Measurements from ENCODE around the gene PLCG2. TPM values are rescaled to one million over a fixed set of nuclear protein-coding genes. Genes with fewer than 3 reads are reported as not detected.
A peak's percentile ranks its signal among the peaks of the same experiment; 100 is the strongest.

Gene PLCG2
- total RNA-seq, 6 experiments from 2014 or later: 11.1 to 23.1 (median 17.7) TPM

GRCh38 chr16:81818568-81818896, 39.4 kb downstream of the PLCG2 start:
- no peak overlapping the region for H3K4me3 ChIP-seq
- TF ChIP-seq CTCF (IDR thresholded peaks at IDR 0.05) (no peak), POLR2A (IDR thresholded peaks at IDR 0.05) (no peak)
- no peak overlapping the region for H3K27ac ChIP-seq
- H3K4me1 ChIP-seq: no peaks in the 10 kb centered on the region
- H3K27me3 ChIP-seq: no peaks in the 10 kb centered on the region
- H3K36me3 ChIP-seq: no peaks in the 10 kb centered on the region
- DNase-seq (no peak), ATAC-seq (no peak)
- WGBS (ENCODE audit: insufficient coverage, low coverage, low lambda C conversion rate, missing lambda C conversion rate): 86% methylated on average over 1 of the region's 1 CpG
- H3K9me3 ChIP-seq: no peaks in the 10 kb centered on the region
- intact Hi-C loops (cut with DNase I): no loop called here

- H3K36me3 ChIP-seq: no peaks in the 10 kb centered on the region
- no peak overlapping the region for H3K4me3 ChIP-seq
- H3K4me1 ChIP-seq: no peaks in the 10 kb centered on the region
- no peak for TF ChIP-seq POLR2A (IDR thresholded peaks at IDR 0.05)
- no peak for TF ChIP-seq CTCF (IDR thresholded peaks at IDR 0.05)
- 85% methylated on average over 3 of the region's 4 CpGs for WGBS (ENCODE audit: insufficient coverage, low coverage, low lambda C conversion rate, missing lambda C conversion rate)
- no peak overlapping the region for H3K27ac ChIP-seq
- DNase-seq (no peak), ATAC-seq (no peak)
- H3K9me3 ChIP-seq: no peaks in the 10 kb centered on the region
- H3K27me3 ChIP-seq: no peaks in the 10 kb centered on the region
- intact Hi-C loops (cut with DNase I): no loop called here
These were observed 39.8 kb downstream of the PLCG2 start for GRCh38 chr16:81818905-81819304.

DNA sequence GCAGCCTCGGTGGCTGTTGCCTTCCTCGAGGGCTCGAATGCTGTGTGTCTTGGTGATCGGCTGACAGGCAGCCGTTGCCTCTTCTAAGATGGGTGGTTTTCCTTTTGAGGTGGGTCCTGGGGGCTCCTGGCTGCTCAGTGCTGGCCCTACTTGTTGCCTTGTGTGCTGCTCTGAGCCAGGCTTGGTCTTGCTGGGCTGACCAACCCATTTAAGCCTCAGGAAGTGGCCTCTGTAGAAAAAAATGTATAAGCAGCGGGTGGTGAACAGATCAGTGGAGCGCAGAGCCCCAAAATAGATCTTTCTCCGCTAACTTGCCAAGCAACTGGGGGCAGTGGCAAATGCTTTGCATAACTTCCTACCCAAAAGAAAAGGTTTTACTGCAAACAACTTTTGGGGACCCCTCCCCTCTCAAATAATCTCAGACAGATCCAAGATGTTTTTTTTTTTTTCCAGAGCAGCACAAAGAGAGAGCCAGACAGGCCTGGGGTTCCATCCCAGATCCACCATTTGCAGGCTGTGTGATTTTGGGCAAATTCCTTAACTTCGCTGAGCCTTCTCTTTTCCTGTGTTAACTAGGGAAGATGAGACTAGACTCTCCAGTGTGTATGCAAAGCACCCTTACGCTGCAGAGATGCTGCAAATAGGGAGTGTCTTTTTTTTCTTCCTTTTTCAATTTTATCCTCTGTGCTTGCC, 42.5 kb downstream of the PLCG2 start:
- DNase-seq (no peak), ATAC-seq (no peak)
- Histone ChIP-seq H3K4me3 (no peak overlapping the region), H3K27ac (no peak overlapping the region), H3K9me3 (no peaks in the 10 kb centered on the region), H3K27me3 (no peaks in the 10 kb centered on the region), H3K4me1 (no peaks in the 10 kb centered on the region), H3K36me3 (no peaks in the 10 kb centered on the region)
- intact Hi-C loops (cut with DNase I): no loop called here
- 69% methylated on average over 6 of the region's 10 CpGs for WGBS (ENCODE audit: insufficient coverage, low coverage, low lambda C conversion rate, missing lambda C conversion rate)
- no peak for TF ChIP-seq POLR2A (IDR thresholded peaks at IDR 0.05)
- no peak for TF ChIP-seq CTCF (IDR thresholded peaks at IDR 0.05)

- H3K4me1 ChIP-seq: no peaks in the 10 kb centered on the region
- peak overlapping the region in 1 of 3 donors; percentile 24 for H3K27ac ChIP-seq
- TF ChIP-seq CTCF (IDR thresholded peaks at IDR 0.05) (no peak), POLR2A (IDR thresholded peaks at IDR 0.05) (no peak)
These were observed 44.0 kb downstream of the PLCG2 start for GRCh38 chr16:81823111-81823510.

More at GRCh38 chr16:81823111-81823510, 44.0 kb downstream of the PLCG2 start:
- Histone ChIP-seq H3K4me3 (no peak overlapping the region), H3K27me3 (no peaks in the 10 kb centered on the region), H3K9me3 (no peaks in the 10 kb centered on the region), H3K36me3 (no peaks in the 10 kb centered on the region)
- DNase-seq (peak in 2 of 3 donors; percentile 52 to 71), ATAC-seq (peak; percentile 65 to 81 (median 70))
- intact Hi-C loops (cut with DNase I): no loop called here
- 29% methylated on average over 3 of the region's 8 CpGs for WGBS (ENCODE audit: insufficient coverage, low coverage, low lambda C conversion rate, missing lambda C conversion rate)
